OCI-LY3 (cell line): ENCODE data around the gene CD247.

Experiments used
- H2AFZ ChIP-seq: fragments of 200-600, 300-600 bp; shearing (Covaris generic); 2 replicates; pipeline ENCODE4 v1.6.0; 2014; ENCODE audit warnings: antibody characterized with exemption, low read depth, low read length
- H3K27ac ChIP-seq: fragments of 200-600, 300-600 bp; sonication (generic); 2 replicates; pipeline ENCODE4 v1.5.1; 2014; ENCODE audit warnings: mild to moderate bottlenecking, low read length, moderate library complexity, mixed read lengths
- H3K27me3 ChIP-seq: fragments of 200-600, 300-600 bp; sonication (generic); 2 replicates; pipeline ENCODE4 v1.6.1; 2014; ENCODE audit warnings: low read depth, low read length, mixed read lengths
- H3K36me3 ChIP-seq: fragments of 200-600, 300-600 bp; sonication (generic); replicated peaks from 2 replicates; pipeline ENCODE3; 2014; ENCODE audit warnings: low read depth, low read length, mixed read lengths
- H3K4me1 ChIP-seq: fragments of 300-600, 200-600 bp; sonication (generic); 2 replicates; pipeline ENCODE4 v1.6.1; 2014; ENCODE audit warnings: low read length, mixed read lengths
- H3K4me2 ChIP-seq: fragments of 200-600, 300-600 bp; sonication (generic); 2 replicates; pipeline ENCODE4 v1.6.1; 2014; ENCODE audit warnings: low read length, mixed read lengths
- H3K4me3 ChIP-seq: fragments of 300-600, 200-600 bp; sonication (generic); 2 replicates; pipeline ENCODE4 v1.5.1; 2014; ENCODE audit warnings: antibody characterized with exemption, mild to moderate bottlenecking, low read length, moderate library complexity
- H3K79me2 ChIP-seq: fragments of 300-600, 200-600 bp; shearing (Covaris generic); 2 replicates; pipeline ENCODE4 v1.6.1; 2014; ENCODE audit warnings: mild to moderate bottlenecking, low read length, mixed read lengths
- H3K9ac ChIP-seq: fragments of 300-600, 200-600 bp; shearing (Covaris generic); 2 replicates; pipeline ENCODE4 v1.6.0; 2014; ENCODE audit warnings: mild to moderate bottlenecking, low read length, moderate library complexity
- H3K9me3 ChIP-seq: fragments of 200-600, 300-600 bp; shearing (Covaris generic); 2 replicates; pipeline ENCODE4 v1.6.1; 2014; ENCODE audit warnings: low read length, mixed read lengths; ENCODE audit not compliant: insufficient read depth
- H4K20me1 ChIP-seq: fragments of 200-600, 300-600 bp; sonication (generic); 2 replicates; pipeline ENCODE4 v1.6.1; 2016; ENCODE audit warnings: low read length, mixed read lengths; ENCODE audit not compliant: insufficient read depth
- CTCF ChIP-seq: fragments of 200-600, 300-600 bp; sonication (generic); IDR thresholded peaks from 2 replicates; pipeline ENCODE4 v1.5.1; 2014; ENCODE audit warnings: antibody characterized with exemption, low read length, low read depth
- EZH2phosphoT487 ChIP-seq: fragments of 200-600 bp; shearing (Covaris generic); IDR thresholded peaks from 2 replicates; pipeline ENCODE4 v1.6.1; 2018; ENCODE audit warnings: antibody characterized with exemption, mixed run types, low read depth

Gene CD247

GRCh38 chr1:167431909-167432650, 86.2 kb downstream of the CD247 start:
- Histone ChIP-seq H3K4me2 (no peak overlapping the region), H3K27ac (no peak overlapping the region), H2AFZ (no peak overlapping the region), H3K9me3 (peaks cover 5% of the 10 kb centered on the region; the same call in 1 of the 2 replicates), H3K9ac (no peak overlapping the region), H3K4me1 (peaks cover 23% of the 10 kb centered on the region), H3K4me3 (no peak overlapping the region), H3K79me2 (no peaks in the 10 kb centered on the region), H3K27me3 (0 out of 2 replicates have a peak, but pooled peaks cover 10% of the 10 kb centered on the region), H4K20me1 (no peaks in the 10 kb centered on the region), H3K36me3 (no peaks in the 10 kb centered on the region)
- no peak for TF ChIP-seq CTCF
- TF ChIP-seq EZH2phosphoT487, result no peak

DNA sequence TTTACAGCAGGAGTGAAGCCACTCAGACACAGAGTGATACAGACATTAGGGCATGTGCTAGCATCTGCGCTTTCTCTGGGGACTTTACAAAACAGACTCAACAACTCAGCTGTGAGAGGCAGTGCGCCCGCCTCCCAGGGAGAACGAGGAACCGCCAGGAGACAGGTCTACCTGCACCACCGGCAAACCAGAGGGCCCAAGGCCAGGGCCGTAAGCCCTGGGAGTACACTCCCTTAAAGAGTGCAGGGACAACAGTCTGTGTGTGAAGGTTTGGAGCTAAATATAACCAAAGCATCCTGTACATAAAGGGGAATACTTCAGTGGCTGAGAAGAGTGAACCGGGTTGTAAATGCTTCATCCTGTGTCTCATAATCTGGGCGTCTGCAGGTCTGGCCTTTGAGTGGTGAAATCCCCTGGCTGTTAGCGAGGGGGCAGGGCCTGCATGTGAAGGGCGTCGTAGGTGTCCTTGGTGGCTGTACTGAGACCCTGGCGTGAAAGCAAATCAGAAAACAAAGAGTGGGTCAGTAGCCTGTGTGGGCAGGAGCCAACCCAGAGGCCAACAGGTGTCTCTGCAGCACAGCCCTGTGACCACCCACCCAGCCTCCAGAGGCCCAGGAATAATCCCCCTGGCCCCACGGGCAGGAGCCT, 86.9 kb downstream of the CD247 start:
- Histone ChIP-seq H3K9me3 (peaks cover 5% of the 10 kb centered on the region; the same call in 1 of the 2 replicates), H3K4me1 (peaks cover 23% of the 10 kb centered on the region), H3K27ac (no peak overlapping the region), H3K27me3 (0 out of 2 replicates have a peak, but pooled peaks cover 9% of the 10 kb centered on the region), H4K20me1 (no peaks in the 10 kb centered on the region), H2AFZ (no peak overlapping the region), H3K4me2 (no peak overlapping the region), H3K4me3 (no peak overlapping the region), H3K79me2 (no peaks in the 10 kb centered on the region), H3K9ac (no peak overlapping the region), H3K36me3 (no peaks in the 10 kb centered on the region)
- TF ChIP-seq CTCF (no peak), EZH2phosphoT487 (no peak)

DNA sequence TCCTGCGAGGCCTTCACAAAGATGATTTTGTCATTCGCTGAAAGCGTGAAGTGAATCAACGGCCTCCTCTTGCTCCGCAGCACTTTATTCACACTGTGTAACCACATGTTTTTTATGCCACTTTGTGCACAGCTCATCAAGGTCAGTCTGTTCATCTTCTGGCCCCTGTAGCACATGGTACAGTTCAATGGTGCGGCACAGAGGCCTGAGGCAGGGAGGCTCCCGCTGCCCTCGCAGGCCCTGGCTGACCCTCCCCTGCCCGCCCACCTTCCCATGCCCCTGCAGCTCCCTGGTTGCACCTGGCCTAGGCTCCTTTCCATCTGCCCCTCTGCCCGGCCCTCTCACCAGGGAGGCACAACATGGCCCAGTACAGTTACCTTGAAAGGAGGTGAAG, 87.5 kb downstream of the CD247 start:
- Histone ChIP-seq H3K27ac (no peak overlapping the region), H3K4me2 (no peak overlapping the region)

More for the DNA sequence above, 87.5 kb downstream of the CD247 start:
- H3K36me3 ChIP-seq, result no peaks in the 10 kb centered on the region
- H3K4me1 ChIP-seq, result peaks cover 23% of the 10 kb centered on the region
- H3K79me2 ChIP-seq, result no peaks in the 10 kb centered on the region
- H3K9me3 ChIP-seq, result peaks cover 5% of the 10 kb centered on the region; the same call in 1 of the 2 replicates
- no peak overlapping the region for H3K9ac ChIP-seq
- no peaks in the 10 kb centered on the region for H4K20me1 ChIP-seq
- H3K27me3 ChIP-seq, result 0 out of 2 replicates have a peak, but pooled peaks cover 7% of the 10 kb centered on the region
- no peak for TF ChIP-seq CTCF
- no peak for TF ChIP-seq EZH2phosphoT487
- H3K4me3 ChIP-seq, result no peak overlapping the region
- no peak overlapping the region for H2AFZ ChIP-seq
